HepG2 (cell line): Measurements from ENCODE around the gene TMED5. TPM values are rescaled to one million over a fixed set of nuclear protein-coding genes. Genes with fewer than 3 reads are reported as not detected.

Source experiments
- ARID5B ChIP-seq: IDR thresholded peaks from 2 replicates; pipeline ENCODE4 v1.4.0; 2020; ENCODE audit warnings: mild to moderate bottlenecking, missing genetic modification reagents
- BCL6 ChIP-seq: IDR thresholded peaks from 2 replicates; pipeline ENCODE4 v1.6.1; 2016; ENCODE audit warnings: missing genetic modification reagents, missing compliant biosample characterization
- DMAP1 ChIP-seq: IDR thresholded peaks from 2 replicates; pipeline ENCODE4 v1.6.1; 2016
- KDM5A ChIP-seq: fragments of 200-600 bp; sonication (generic); IDR thresholded peaks from 2 replicates; pipeline ENCODE4 v1.7.0; 2018; ENCODE audit warnings: antibody characterized with exemption, mild to moderate bottlenecking, low read length, borderline replicate concordance
- KLF12 ChIP-seq: sonication (generic); formaldehyde crosslinking; IDR thresholded peaks from 2 replicates; pipeline ENCODE4 v1.4.0; 2020; ENCODE audit warnings: missing genetic modification reagents, borderline replicate concordance
- KMT2B ChIP-seq: IDR thresholded peaks from 2 replicates; pipeline ENCODE4 v1.6.1; 2016; ENCODE audit warnings: missing genetic modification reagents, missing compliant biosample characterization
- NFIC ChIP-seq: IDR thresholded peaks from 2 replicates; pipeline ENCODE4 v1.6.1; 2012; ENCODE audit warnings: mild to moderate bottlenecking, low read length, inconsistent platforms
- SAP130 ChIP-seq: IDR thresholded peaks from 2 replicates; pipeline ENCODE4 v1.6.1; 2016; ENCODE audit warnings: low read depth
- SMC3 ChIP-seq: IDR thresholded peaks from 2 replicates; pipeline ENCODE4 v1.6.1; 2011; ENCODE audit warnings: low read length, improper control_type of control experiment
- SOX6 ChIP-seq, 2 experiments: fragments of 450-650 bp in 1 of 2; sonication (generic) in 1 of 2; formaldehyde crosslinking in 1 of 2; IDR thresholded peaks; 2 replicates each; pipeline versions ENCODE4 v1.4.0 to v1.6.1; 2017 to 2020; ENCODE audit warnings: antibody characterized with exemption in 1 of 2, mild to moderate bottlenecking in 1 of 2, missing genetic modification reagents in 1 of 2
- ZBTB44 ChIP-seq: sonication (generic); formaldehyde crosslinking; IDR thresholded peaks from 2 replicates; pipeline ENCODE4 v1.4.0; 2020; ENCODE audit warnings: missing genetic modification reagents
- ZFX ChIP-seq: sonication (generic); formaldehyde crosslinking; IDR thresholded peaks from 2 replicates; pipeline ENCODE4 v1.4.0; 2020; ENCODE audit warnings: mild to moderate bottlenecking, low read depth, missing genetic modification reagents, moderate library complexity
- ZNF264 ChIP-seq: sonication (generic); formaldehyde crosslinking; IDR thresholded peaks from 2 replicates; pipeline ENCODE4 v1.4.0; 2020; ENCODE audit warnings: missing genetic modification reagents
- ZNF335 ChIP-seq: sonication (generic); formaldehyde crosslinking; IDR thresholded peaks from 2 replicates; pipeline ENCODE4 v1.4.0; 2020; ENCODE audit warnings: missing genetic modification reagents
- ZNF543 ChIP-seq: sonication (generic); formaldehyde crosslinking; IDR thresholded peaks from 2 replicates; pipeline ENCODE4 v1.4.0; 2020; ENCODE audit warnings: mild to moderate bottlenecking, missing genetic modification reagents
- ZNF737 ChIP-seq: sonication (generic); formaldehyde crosslinking; IDR thresholded peaks from 2 replicates; pipeline ENCODE4 v1.5.0; 2020; ENCODE audit warnings: missing genetic modification reagents, mild to moderate bottlenecking, borderline replicate concordance
- ZNF777 ChIP-seq: sonication (generic); formaldehyde crosslinking; IDR thresholded peaks from 2 replicates; pipeline ENCODE4 v1.4.0; 2020; ENCODE audit warnings: missing genetic modification reagents
- ZSCAN31 ChIP-seq: sonication (generic); formaldehyde crosslinking; IDR thresholded peaks from 2 replicates; pipeline ENCODE4 v1.5.0; 2020; ENCODE audit warnings: low read depth, mild to moderate bottlenecking, missing genetic modification reagents
- polyA plus RNA-seq, 8 experiments: library from polyadenylated mRNA; depleted of rRNA in 3 of 8; stranded (reverse) in 7 of 8; unstranded in 1 of 8; fragments of >200 nt; fragmentation: Illumina TruSeq in 4 of 8; extraction: Trizol in 4 of 8; gene quantifications; 2 replicates each; pipeline versions ENCODE4 v1.2.1 to v1.2.3, GENCODE V29; 2011 to 2016; ENCODE audit warnings: low read depth in 4 of 8, missing spikeins in 1 of 8, mixed read lengths in 1 of 8; ENCODE audit not compliant: insufficient read depth in 1 of 8
- total RNA-seq, 5 experiments: library from RNA; depleted of rRNA; stranded (reverse); fragments of >200 nt; fragmentation: Illumina TruSeq; extraction: Trizol; gene quantifications; 2 replicates each; pipeline ENCODE4 v1.2.3, GENCODE V29; 2016; ENCODE audit warnings: low read depth in 1 of 5
- TF ChIP-seq, protein P1 (sequence below): sonication (generic); formaldehyde crosslinking; IDR thresholded peaks from 2 replicates; pipeline ENCODE4 v1.4.0; 2020; ENCODE audit warnings: mild to moderate bottlenecking, missing genetic modification reagents, borderline replicate concordance
- TF ChIP-seq, protein P2 (sequence below): IDR thresholded peaks from 2 replicates; pipeline ENCODE4 v1.6.1; 2018; ENCODE audit warnings: missing genetic modification reagents, mild to moderate bottlenecking, missing compliant biosample characterization

TMED5 gene
- total and polyA plus RNA-seq, 2 of the 13 experiments (the other 11 are each of a cell fraction or from before 2014, with no cell fraction given), result 58.1 to 99.0 TPM

- no peak for TF ChIP-seq KLF12 (CRISPR knock-in tag)
- no peak for TF ChIP-seq SMC3
- TF ChIP-seq ZNF335 (CRISPR knock-in tag), result no peak
- TF ChIP-seq ZNF543 (CRISPR knock-in tag), result no peak
- TF ChIP-seq ZNF777 (CRISPR knock-in tag), result no peak
- TF ChIP-seq, protein P1, sequence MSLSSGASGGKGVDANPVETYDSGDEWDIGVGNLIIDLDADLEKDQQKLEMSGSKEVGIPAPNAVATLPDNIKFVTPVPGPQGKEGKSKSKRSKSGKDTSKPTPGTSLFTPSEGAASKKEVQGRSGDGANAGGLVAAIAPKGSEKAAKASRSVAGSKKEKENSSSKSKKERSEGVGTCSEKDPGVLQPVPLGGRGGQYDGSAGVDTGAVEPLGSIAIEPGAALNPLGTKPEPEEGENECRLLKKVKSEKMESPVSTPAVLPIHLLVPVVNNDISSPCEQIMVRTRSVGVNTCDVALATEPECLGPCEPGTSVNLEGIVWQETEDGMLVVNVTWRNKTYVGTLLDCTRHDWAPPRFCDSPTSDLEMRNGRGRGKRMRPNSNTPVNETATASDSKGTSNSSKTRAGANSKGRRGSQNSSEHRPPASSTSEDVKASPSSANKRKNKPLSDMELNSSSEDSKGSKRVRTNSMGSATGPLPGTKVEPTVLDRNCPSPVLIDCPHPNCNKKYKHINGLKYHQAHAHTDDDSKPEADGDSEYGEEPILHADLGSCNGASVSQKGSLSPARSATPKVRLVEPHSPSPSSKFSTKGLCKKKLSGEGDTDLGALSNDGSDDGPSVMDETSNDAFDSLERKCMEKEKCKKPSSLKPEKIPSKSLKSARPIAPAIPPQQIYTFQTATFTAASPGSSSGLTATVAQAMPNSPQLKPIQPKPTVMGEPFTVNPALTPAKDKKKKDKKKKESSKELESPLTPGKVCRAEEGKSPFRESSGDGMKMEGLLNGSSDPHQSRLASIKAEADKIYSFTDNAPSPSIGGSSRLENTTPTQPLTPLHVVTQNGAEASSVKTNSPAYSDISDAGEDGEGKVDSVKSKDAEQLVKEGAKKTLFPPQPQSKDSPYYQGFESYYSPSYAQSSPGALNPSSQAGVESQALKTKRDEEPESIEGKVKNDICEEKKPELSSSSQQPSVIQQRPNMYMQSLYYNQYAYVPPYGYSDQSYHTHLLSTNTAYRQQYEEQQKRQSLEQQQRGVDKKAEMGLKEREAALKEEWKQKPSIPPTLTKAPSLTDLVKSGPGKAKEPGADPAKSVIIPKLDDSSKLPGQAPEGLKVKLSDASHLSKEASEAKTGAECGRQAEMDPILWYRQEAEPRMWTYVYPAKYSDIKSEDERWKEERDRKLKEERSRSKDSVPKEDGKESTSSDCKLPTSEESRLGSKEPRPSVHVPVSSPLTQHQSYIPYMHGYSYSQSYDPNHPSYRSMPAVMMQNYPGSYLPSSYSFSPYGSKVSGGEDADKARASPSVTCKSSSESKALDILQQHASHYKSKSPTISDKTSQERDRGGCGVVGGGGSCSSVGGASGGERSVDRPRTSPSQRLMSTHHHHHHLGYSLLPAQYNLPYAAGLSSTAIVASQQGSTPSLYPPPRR, result no peak
- peak; percentile 58; the same call in 1 of the 2 replicates for TF ChIP-seq ARID5B (CRISPR knock-in tag)
- no peak for TF ChIP-seq ZBTB44 (CRISPR knock-in tag)
- no peak for TF ChIP-seq DMAP1 (CRISPR knock-in tag)
- TF ChIP-seq NFIC, result no peak
- TF ChIP-seq ZNF737, result no peak
- peak; percentile 90 for TF ChIP-seq BCL6 (CRISPR knock-in tag)
- no peak; the same call in 1 of the 2 replicates for TF ChIP-seq KDM5A
- TF ChIP-seq SOX6 (IDR thresholded peaks at IDR 0.05), result no peak
- TF ChIP-seq SOX6 (CRISPR knock-in tag; IDR thresholded peaks at IDR 0.05), result peak; percentile 42; the same call in 1 of the 2 replicates
- TF ChIP-seq, protein P2, sequence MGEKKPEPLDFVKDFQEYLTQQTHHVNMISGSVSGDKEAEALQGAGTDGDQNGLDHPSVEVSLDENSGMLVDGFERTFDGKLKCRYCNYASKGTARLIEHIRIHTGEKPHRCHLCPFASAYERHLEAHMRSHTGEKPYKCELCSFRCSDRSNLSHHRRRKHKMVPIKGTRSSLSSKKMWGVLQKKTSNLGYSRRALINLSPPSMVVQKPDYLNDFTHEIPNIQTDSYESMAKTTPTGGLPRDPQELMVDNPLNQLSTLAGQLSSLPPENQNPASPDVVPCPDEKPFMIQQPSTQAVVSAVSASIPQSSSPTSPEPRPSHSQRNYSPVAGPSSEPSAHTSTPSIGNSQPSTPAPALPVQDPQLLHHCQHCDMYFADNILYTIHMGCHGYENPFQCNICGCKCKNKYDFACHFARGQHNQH (CRISPR knock-in tag), result no peak
- no peak for TF ChIP-seq ZFX
- TF ChIP-seq SAP130 (CRISPR knock-in tag), result peak; percentile 72
- no peak for TF ChIP-seq ZSCAN31 (CRISPR knock-in tag)
- no peak for TF ChIP-seq ZNF264 (CRISPR knock-in tag)
- no peak for TF ChIP-seq KMT2B (CRISPR knock-in tag)
Measured at GRCh38 chr1:93178418-93178817, 1.8 kb downstream of the TMED5 start (continued).
